Measurements from ENCODE around the gene CHID1. TPM values are rescaled to one million over a fixed set of nuclear protein-coding genes. Genes with fewer than 3 reads are reported as not detected.

Gene CHID1
- total RNA-seq, 2 experiments from 2014 or later = 73.1 to 81.6 TPM

DNA sequence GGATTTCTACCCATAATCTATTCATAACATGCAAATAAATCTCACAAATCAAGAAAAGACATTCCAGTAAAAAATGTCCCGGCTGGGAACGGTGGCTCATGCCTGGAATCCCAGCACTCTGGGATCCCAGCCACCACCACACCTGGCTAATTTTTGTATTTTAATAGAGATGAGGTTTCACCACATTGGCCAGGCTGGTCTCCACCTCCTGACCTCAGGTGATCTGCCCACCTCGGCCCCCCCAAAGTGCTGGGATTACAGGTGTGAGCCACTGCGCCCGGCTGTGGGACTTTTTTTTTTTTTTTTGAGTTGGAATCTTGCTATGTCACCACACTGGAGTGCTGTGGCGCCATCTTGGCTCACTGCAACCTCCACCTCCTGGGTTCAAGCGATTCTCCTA, 4.7 kb downstream of the CHID1 start:
- Mint-ChIP-seq H3K27me3 (no peaks in the 10 kb centered on the region), H3K27ac (no peak overlapping the region), H3K9me3 (no peaks in the 10 kb centered on the region), H3K4me1 (peaks cover 21% of the 10 kb centered on the region), H3K4me3 (no peak overlapping the region), H3K36me3 (peaks cover 13% of the 10 kb centered on the region)
- no peak for DNase-seq

- no peaks in the 10 kb centered on the region for H3K27me3 Mint-ChIP-seq
- no peak overlapping the region for H3K4me3 Mint-ChIP-seq
- no peak overlapping the region for H3K27ac Mint-ChIP-seq
- peaks cover 13% of the 10 kb centered on the region for H3K36me3 Mint-ChIP-seq
- DNase-seq = no peak
- H3K4me1 Mint-ChIP-seq = peaks cover 17% of the 10 kb centered on the region
- H3K9me3 Mint-ChIP-seq = no peaks in the 10 kb centered on the region
These were observed 6.2 kb downstream of the CHID1 start for GRCh38 chr11:904380-904779.

GRCh38 chr11:901452-902061, 9.1 kb downstream of the CHID1 start:
- H3K36me3 Mint-ChIP-seq = peaks cover 12% of the 10 kb centered on the region
- no peak overlapping the region for H3K27ac Mint-ChIP-seq
- no peaks in the 10 kb centered on the region for H3K27me3 Mint-ChIP-seq
- H3K4me3 Mint-ChIP-seq = no peak overlapping the region
- no peaks in the 10 kb centered on the region for H3K9me3 Mint-ChIP-seq
- peaks cover 3% of the 10 kb centered on the region for H3K4me1 Mint-ChIP-seq
- no peak for DNase-seq

DNA sequence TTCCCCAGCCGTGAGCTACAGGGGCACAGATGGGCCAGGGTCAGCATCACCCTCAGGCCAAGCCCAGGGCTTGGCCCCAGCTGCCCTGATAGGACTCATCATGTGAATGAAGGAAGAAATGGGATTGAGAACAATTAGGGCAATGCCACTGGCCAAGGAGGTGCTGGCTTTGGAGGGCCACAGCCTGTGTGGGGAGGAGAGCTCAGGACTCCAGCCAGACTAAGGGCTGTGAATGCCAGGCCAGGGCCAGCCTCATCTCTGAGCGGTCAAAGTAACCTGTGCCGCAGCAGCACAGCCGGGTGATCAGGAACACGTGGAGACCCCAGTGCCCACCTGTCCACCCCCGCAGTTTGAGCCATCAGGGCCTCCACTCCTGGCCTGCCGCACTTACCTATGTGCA, 10.1 kb downstream of the CHID1 start:
- peaks cover 9% of the 10 kb centered on the region for H3K36me3 Mint-ChIP-seq
- DNase-seq = no peak
- no peak overlapping the region for H3K4me3 Mint-ChIP-seq
- no peaks in the 10 kb centered on the region for H3K9me3 Mint-ChIP-seq
- no peaks in the 10 kb centered on the region for H3K4me1 Mint-ChIP-seq
- no peak overlapping the region for H3K27ac Mint-ChIP-seq
- no peaks in the 10 kb centered on the region for H3K27me3 Mint-ChIP-seq

- no peak overlapping the region for H3K4me3 Mint-ChIP-seq
- no peak for DNase-seq
- no peak overlapping the region for H3K27ac Mint-ChIP-seq
- H3K9me3 Mint-ChIP-seq = no peaks in the 10 kb centered on the region
- no peaks in the 10 kb centered on the region for H3K4me1 Mint-ChIP-seq
- peaks cover 9% of the 10 kb centered on the region for H3K36me3 Mint-ChIP-seq
- no peaks in the 10 kb centered on the region for H3K27me3 Mint-ChIP-seq
These were observed 10.9 kb downstream of the CHID1 start for GRCh38 chr11:899724-900123.

DNA sequence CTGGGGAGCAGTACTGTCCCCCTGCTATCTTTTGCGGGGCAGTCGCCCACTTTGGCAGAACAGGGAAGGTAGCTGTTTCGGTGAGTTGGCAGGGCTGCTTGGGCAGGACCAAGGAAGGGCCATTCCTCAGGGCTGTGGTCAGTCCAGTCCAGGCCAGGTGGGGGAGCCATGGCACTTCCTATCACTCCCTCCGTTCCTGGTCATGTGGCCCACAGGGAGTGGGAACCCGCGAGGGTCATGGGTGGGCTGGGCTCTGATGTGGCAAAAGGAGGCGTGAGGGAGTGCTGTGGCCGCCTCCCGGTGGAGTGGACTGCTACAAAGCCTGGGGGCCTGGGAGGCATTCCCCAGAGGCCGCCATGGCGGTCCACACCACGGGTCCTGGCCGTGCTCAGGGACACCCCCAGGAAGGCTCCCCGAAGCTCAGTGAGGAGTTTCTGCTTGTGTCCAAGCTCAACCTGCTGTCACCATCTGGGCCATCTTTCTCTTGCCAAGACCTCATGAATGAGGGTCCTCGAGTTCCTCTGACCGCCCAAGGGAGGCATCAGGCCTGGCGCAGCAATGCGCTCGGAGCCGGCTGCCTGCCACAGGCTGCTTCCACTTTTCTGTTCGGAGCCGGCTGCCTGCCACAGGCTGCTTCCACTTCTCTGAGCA, 11.9 kb downstream of the CHID1 start:
- Mint-ChIP-seq H3K4me1 (no peaks in the 10 kb centered on the region), H3K27me3 (no peaks in the 10 kb centered on the region), H3K9me3 (no peaks in the 10 kb centered on the region), H3K27ac (no peak overlapping the region), H3K36me3 (peaks cover 4% of the 10 kb centered on the region), H3K4me3 (no peak overlapping the region)
- DNase-seq = no peak

DNA sequence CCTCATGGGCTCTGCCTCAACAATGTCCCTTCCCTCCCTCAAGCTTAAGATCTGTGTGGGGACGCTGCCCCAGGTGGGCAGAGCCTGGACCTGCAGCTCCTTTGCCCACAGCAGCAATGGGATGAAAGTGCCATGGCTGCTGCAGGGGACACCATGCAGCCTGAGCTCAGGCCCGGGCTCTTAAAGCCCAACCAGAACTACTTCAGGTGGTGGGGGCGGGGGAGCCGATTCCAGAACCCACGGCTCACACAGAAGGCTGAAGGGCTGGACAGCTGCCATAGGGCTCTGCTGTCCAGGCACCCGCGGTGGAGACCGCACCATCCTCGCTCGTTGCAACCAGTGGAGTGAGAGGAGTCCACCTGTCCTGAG, 12.5 kb downstream of the CHID1 start:
- no peak overlapping the region for H3K27ac Mint-ChIP-seq
- H3K4me3 Mint-ChIP-seq = no peak overlapping the region
- peaks cover 4% of the 10 kb centered on the region for H3K36me3 Mint-ChIP-seq
- no peaks in the 10 kb centered on the region for H3K9me3 Mint-ChIP-seq
- DNase-seq = no peak
- H3K27me3 Mint-ChIP-seq = no peaks in the 10 kb centered on the region
- H3K4me1 Mint-ChIP-seq = no peaks in the 10 kb centered on the region

GRCh38 chr11:897253-898142, 13.1 kb downstream of the CHID1 start:
- no peak for DNase-seq
- Mint-ChIP-seq H3K9me3 (no peaks in the 10 kb centered on the region), H3K27ac (no peak overlapping the region), H3K4me3 (no peak overlapping the region), H3K4me1 (no peaks in the 10 kb centered on the region), H3K36me3 (peaks cover 4% of the 10 kb centered on the region), H3K27me3 (no peaks in the 10 kb centered on the region)

DNA sequence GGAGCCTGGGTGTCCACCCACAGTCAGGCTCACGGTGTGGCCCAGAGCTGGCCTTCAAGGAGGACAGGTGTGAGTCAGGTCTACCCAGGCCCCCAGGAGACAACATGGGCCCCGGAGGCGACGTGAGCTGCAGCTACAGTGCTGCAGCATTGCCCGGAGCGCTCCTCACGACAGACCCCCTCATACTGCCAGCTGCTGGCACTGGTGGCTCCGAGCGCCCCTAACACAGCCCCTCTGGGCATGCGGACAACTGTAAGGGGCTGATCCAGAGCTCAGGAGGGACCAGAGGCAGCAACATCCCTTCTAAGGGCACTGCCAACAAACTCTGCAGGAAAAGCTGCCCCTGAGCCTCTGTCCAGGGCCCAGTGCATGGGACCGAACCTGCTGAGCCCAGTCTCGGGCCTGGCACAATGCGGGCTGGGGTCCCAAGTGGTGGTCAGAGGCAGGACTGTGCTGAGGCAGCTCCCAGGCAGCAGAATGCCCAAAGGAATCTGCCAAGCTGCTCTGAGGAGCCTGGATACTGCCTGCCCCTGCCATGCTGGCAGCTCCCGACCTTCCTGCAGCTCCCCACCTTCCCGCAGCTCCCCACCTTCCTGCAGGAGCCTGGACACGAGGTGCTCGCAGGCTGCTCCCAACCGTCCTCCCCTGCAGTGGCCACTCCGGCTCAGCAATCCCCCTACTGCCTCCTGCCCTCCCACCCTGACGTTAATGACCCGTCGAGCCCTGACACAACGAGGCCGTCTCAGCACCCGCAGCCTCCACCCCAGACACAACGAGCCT, 15.1 kb downstream of the CHID1 start:
- Mint-ChIP-seq H3K36me3 (no peaks in the 10 kb centered on the region), H3K27ac (no peak overlapping the region), H3K27me3 (no peaks in the 10 kb centered on the region), H3K4me3 (no peak overlapping the region), H3K9me3 (no peaks in the 10 kb centered on the region), H3K4me1 (no peaks in the 10 kb centered on the region)
- no peak for DNase-seq

DNA sequence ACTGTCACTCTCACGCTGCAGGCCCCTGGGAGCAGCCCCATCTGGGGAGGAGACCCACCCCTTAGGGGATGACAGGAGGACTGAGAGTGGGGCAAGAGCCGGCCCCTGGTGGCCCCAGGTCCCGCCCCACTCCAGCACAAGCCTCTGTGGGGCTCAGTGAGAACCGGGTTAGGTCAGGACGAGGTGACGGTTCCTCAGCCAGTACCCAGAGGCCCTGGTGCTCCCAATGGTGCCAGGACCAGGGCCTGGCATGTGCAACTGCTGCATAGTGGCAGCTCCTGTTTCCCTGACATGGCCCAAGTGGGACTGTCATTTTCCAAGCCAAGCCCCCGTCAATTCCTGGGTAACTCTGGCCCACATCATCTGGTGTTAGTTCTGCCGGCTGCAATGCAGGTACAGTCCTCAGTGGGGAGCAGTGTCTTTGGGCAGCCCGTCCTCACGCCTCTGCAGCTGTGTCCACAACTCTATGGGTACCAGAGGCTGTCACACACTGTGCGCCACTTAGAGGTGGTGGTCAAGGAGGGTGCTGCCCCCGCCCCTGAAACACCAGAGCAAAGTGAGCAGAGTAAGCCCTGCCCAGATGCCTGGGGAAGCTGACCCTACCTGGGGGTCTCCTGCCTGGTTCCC, 15.9 kb downstream of the CHID1 start:
- DNase-seq = no peak
- Mint-ChIP-seq H3K36me3 (no peaks in the 10 kb centered on the region), H3K4me1 (no peaks in the 10 kb centered on the region), H3K4me3 (no peak overlapping the region), H3K27me3 (no peaks in the 10 kb centered on the region), H3K27ac (no peak overlapping the region), H3K9me3 (no peaks in the 10 kb centered on the region)

DNA sequence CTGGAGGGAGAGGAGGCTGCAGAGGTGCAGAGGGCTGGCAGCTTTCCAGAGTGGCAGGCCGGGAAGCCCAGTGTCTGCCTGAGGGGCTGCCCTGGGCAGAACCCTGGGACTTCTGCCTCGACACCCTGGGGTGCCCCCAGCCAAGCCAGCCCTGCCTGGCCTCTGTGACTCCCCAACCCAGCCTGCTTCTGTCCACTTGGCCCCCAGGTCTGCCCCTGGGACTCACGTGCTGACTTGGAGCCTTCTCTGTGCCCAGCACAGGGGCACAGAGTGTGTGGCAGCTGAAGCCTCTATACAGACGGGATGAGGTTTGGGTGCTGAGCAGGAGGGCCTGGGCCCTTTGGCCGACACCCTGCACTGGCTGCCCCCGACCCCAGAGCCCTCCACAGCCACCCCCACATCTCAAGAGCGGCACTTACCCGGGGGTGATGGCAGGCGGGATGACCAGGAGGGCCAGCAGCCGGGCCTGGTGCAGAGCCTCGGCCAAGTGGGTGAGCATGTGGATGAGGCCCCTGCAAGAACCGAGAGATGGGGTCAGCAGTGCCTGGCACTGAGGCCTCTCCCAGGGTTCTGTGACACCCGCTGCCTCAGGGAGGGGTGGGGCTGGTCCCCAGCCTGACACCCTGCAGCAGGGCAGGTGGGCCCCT, 17.5 kb downstream of the CHID1 start:
- Mint-ChIP-seq H3K36me3 (peaks cover 3% of the 10 kb centered on the region), H3K27me3 (no peaks in the 10 kb centered on the region), H3K4me1 (no peaks in the 10 kb centered on the region), H3K4me3 (no peak overlapping the region), H3K9me3 (no peaks in the 10 kb centered on the region), H3K27ac (no peak overlapping the region)
- DNase-seq = no peak

DNA sequence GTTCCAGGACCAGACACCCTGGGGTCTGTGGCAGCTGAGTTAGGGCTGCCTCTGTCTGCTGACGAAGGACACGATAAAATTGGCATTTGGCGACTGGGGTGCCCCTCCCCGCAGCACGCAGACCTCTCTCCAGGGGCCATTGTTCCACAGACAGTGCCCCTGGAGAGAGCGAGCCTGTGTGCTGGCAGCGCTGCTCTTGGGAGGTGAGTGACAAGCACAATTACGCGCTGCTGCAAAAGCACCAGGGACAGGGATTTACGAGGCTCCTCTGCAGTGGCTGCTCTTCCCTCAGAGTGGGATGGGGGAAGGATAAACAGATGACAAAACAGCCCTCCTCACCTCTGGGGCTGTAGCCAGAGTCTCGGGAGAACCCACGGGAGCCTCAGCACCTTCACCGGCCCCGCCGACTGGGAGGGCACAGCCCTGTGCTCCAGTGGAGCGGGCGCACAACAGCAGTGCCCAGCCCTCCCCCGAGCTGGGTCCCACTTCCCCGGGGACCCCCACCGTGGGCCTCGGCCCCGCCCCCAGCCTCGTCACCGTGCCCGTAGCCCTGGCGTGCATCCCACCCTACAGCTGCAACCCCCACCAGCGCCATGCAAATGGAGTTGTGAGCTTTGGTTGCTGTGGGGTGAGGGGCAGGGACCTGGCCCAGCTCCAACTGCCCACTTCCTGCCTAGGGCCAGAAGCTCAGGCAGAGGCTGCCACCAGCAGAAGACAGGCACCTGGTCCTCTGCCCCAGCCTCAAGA, 19.6 kb downstream of the CHID1 start:
- Mint-ChIP-seq H3K4me3 (no peak overlapping the region), H3K27me3 (no peaks in the 10 kb centered on the region), H3K36me3 (peaks cover 10% of the 10 kb centered on the region), H3K4me1 (no peaks in the 10 kb centered on the region), H3K27ac (no peak overlapping the region), H3K9me3 (no peaks in the 10 kb centered on the region)
- DNase-seq = no peak

- peaks cover 14% of the 10 kb centered on the region for H3K36me3 Mint-ChIP-seq
- no peaks in the 10 kb centered on the region for H3K9me3 Mint-ChIP-seq
- H3K27ac Mint-ChIP-seq = no peak overlapping the region
- H3K4me1 Mint-ChIP-seq = no peaks in the 10 kb centered on the region
- no peaks in the 10 kb centered on the region for H3K27me3 Mint-ChIP-seq
- no peak for DNase-seq
- H3K4me3 Mint-ChIP-seq = no peak overlapping the region
These were observed 20.7 kb downstream of the CHID1 start for GRCh38 chr11:889687-890475.
